ENCODE data around the gene TULP4. TPM values are rescaled to one million over a fixed set of nuclear protein-coding genes. Genes with fewer than 3 reads are reported as not detected.

TULP4 gene
- total RNA-seq, 1 experiment from 2014 or later: 82.0 TPM

GRCh38 chr6:158464483-158464882, 152.2 kb downstream of the TULP4 start:
- intact Hi-C loops (cut with micrococcal nuclease; ENCODE audit: unreplicated experiment): loop anchor here (10.0 kb wide), 1 partner anchor 140 kb away; no protein-coding TSS in a partner anchor
- no peak overlapping the region for H3K27ac ChIP-seq (ENCODE audit: low read depth, low read length, poor library complexity, severe bottlenecking)
- H3K9me3 ChIP-seq (ENCODE audit: low read depth, low read length, poor library complexity, severe bottlenecking): peaks cover 5% of the 10 kb centered on the region
- ChIA-PET POLR2A (ENCODE audit: low non-redundant PET) (no interaction called here), CTCF (no interaction called here)
- H3K36me3 ChIP-seq (ENCODE audit: insufficient read depth, low read length, poor library complexity, severe bottlenecking): peaks cover 4% of the 10 kb centered on the region
- no peak for DNase-seq (ENCODE audit: low spot score)
- no peak overlapping the region for H3K4me3 ChIP-seq (ENCODE audit: low read depth, low read length, poor library complexity, severe bottlenecking)
- BruUV-seq (replicated peaks): no TSS peak
- H3K4me1 ChIP-seq (ENCODE audit: insufficient read depth, low read length, poor library complexity, severe bottlenecking): peaks cover 20% of the 10 kb centered on the region
- no peak for TF ChIP-seq EZH2 (IDR thresholded peaks at IDR 0.05; ENCODE audit: borderline replicate concordance, low read depth, low read length, poor library complexity, severe bottlenecking)
- no peak for TF ChIP-seq CTCF (conservative IDR thresholded peaks at IDR 0.05; ENCODE audit: low read depth, low read length)
- H3K27me3 ChIP-seq (replicated peaks; ENCODE audit: insufficient read depth, low read depth, low read length, poor library complexity): no peaks in the 10 kb centered on the region

- no peak for TF ChIP-seq CTCF (conservative IDR thresholded peaks at IDR 0.05; ENCODE audit: low read depth, low read length)
- no peak for DNase-seq (ENCODE audit: low spot score)
- no TSS peak for BruUV-seq (replicated peaks)
- H3K9me3 ChIP-seq (ENCODE audit: low read depth, low read length, poor library complexity, severe bottlenecking): peaks cover 5% of the 10 kb centered on the region
- H3K27ac ChIP-seq (ENCODE audit: low read depth, low read length, poor library complexity, severe bottlenecking): no peak overlapping the region
- POLR2A ChIA-PET (ENCODE audit: low non-redundant PET): no interaction called here
- no peak overlapping the region for H3K4me3 ChIP-seq (ENCODE audit: low read depth, low read length, poor library complexity, severe bottlenecking)
- intact Hi-C loops (cut with micrococcal nuclease; ENCODE audit: unreplicated experiment): loop anchor here (10.0 kb wide), 1 partner anchor 140 kb away; no protein-coding TSS in a partner anchor
- CTCF ChIA-PET: no interaction called here
- H3K36me3 ChIP-seq (ENCODE audit: insufficient read depth, low read length, poor library complexity, severe bottlenecking): peaks cover 4% of the 10 kb centered on the region
- peaks cover 13% of the 10 kb centered on the region for H3K4me1 ChIP-seq (ENCODE audit: insufficient read depth, low read length, poor library complexity, severe bottlenecking)
- H3K27me3 ChIP-seq (replicated peaks; ENCODE audit: insufficient read depth, low read depth, low read length, poor library complexity): no peaks in the 10 kb centered on the region
Observed at GRCh38 chr6:158465257-158465656, 153.0 kb downstream of the TULP4 start.

GRCh38 chr6:158465747-158466146, 153.5 kb downstream of the TULP4 start:
- no TSS peak for BruUV-seq (replicated peaks)
- TF ChIP-seq EZH2 (IDR thresholded peaks at IDR 0.05; ENCODE audit: borderline replicate concordance, low read depth, low read length, poor library complexity, severe bottlenecking): no peak
- TF ChIP-seq CTCF (conservative IDR thresholded peaks at IDR 0.05; ENCODE audit: low read depth, low read length): no peak
- ChIA-PET POLR2A (ENCODE audit: low non-redundant PET) (no interaction called here), CTCF (no interaction called here)
- peaks cover 5% of the 10 kb centered on the region for H3K9me3 ChIP-seq (ENCODE audit: low read depth, low read length, poor library complexity, severe bottlenecking)
- DNase-seq (ENCODE audit: low spot score): no peak
- H3K27me3 ChIP-seq (replicated peaks; ENCODE audit: insufficient read depth, low read depth, low read length, poor library complexity): no peaks in the 10 kb centered on the region
- no peak overlapping the region for H3K27ac ChIP-seq (ENCODE audit: low read depth, low read length, poor library complexity, severe bottlenecking)
- H3K4me3 ChIP-seq (ENCODE audit: low read depth, low read length, poor library complexity, severe bottlenecking): no peak overlapping the region
- intact Hi-C loops (cut with micrococcal nuclease; ENCODE audit: unreplicated experiment): loop anchor here (10.0 kb wide), 1 partner anchor 139 kb away; no protein-coding TSS in a partner anchor
- H3K36me3 ChIP-seq (ENCODE audit: insufficient read depth, low read length, poor library complexity, severe bottlenecking): peaks cover 4% of the 10 kb centered on the region
- H3K4me1 ChIP-seq (ENCODE audit: insufficient read depth, low read length, poor library complexity, severe bottlenecking): peaks cover 10% of the 10 kb centered on the region

Measured in A673 (cell line).